ENCODE results near the gene RMI2. TPM values are rescaled to one million over a fixed set of nuclear protein-coding genes. Genes with fewer than 3 reads are reported as not detected.

Gene RMI2
- total and polyA plus RNA-seq, 8 donors, result 2.3 to 79.9 (median 8.3) TPM

DNA sequence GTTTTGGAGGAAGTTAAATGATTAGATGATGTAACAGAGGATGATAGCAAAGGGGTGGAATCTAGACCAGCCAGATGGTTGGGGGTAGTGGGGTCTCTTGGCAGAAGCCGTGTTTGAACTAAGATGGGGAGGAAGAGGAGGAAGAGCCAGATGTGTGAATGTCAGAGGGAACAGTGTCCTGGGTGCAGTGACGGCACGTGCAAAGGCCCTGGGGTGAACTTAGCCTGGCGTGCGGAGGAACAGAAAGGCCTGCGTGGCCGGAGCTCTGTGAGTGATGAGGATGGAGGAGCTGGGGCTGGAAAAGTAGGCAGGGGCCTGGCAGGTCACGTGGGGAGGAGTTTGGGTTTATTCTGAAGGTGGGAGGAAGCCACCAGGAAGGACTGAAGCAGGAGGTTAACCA is 26.4 kb upstream of the RMI2 start:
- H3K4me1 ChIP-seq, result peaks cover 0 to 6% (median 0%) of the 10 kb centered on the region in 4 donors
- 84 to 91% (median 89%) methylated on average over 8 of the region's 8 CpGs for WGBS, 5 donors
- H3K27ac ChIP-seq, result no peak overlapping the region
- TF ChIP-seq POLR2AphosphoS5 (IDR thresholded peaks at IDR 0.05), result no peak
- TF ChIP-seq, protein P1, sequence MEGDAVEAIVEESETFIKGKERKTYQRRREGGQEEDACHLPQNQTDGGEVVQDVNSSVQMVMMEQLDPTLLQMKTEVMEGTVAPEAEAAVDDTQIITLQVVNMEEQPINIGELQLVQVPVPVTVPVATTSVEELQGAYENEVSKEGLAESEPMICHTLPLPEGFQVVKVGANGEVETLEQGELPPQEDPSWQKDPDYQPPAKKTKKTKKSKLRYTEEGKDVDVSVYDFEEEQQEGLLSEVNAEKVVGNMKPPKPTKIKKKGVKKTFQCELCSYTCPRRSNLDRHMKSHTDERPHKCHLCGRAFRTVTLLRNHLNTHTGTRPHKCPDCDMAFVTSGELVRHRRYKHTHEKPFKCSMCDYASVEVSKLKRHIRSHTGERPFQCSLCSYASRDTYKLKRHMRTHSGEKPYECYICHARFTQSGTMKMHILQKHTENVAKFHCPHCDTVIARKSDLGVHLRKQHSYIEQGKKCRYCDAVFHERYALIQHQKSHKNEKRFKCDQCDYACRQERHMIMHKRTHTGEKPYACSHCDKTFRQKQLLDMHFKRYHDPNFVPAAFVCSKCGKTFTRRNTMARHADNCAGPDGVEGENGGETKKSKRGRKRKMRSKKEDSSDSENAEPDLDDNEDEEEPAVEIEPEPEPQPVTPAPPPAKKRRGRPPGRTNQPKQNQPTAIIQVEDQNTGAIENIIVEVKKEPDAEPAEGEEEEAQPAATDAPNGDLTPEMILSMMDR (IDR thresholded peaks at IDR 0.05), result no peak
- no peak for TF ChIP-seq POLR2A (IDR thresholded peaks at IDR 0.05)
- no peak for TF ChIP-seq EP300 (IDR thresholded peaks at IDR 0.05)
- no peak overlapping the region for H3K4me3 ChIP-seq
- no peaks in the 10 kb centered on the region for H3K36me3 ChIP-seq
- no peak for DNase-seq
- H3K9me3 ChIP-seq, result no peaks in the 10 kb centered on the region
- intact Hi-C loops (cut with DNase I; ENCODE audit: low total_unique reads), result no loop called here
- H3K27me3 ChIP-seq, result peaks cover 0 to 4% (median 0%) of the 10 kb centered on the region in 3 donors

DNA sequence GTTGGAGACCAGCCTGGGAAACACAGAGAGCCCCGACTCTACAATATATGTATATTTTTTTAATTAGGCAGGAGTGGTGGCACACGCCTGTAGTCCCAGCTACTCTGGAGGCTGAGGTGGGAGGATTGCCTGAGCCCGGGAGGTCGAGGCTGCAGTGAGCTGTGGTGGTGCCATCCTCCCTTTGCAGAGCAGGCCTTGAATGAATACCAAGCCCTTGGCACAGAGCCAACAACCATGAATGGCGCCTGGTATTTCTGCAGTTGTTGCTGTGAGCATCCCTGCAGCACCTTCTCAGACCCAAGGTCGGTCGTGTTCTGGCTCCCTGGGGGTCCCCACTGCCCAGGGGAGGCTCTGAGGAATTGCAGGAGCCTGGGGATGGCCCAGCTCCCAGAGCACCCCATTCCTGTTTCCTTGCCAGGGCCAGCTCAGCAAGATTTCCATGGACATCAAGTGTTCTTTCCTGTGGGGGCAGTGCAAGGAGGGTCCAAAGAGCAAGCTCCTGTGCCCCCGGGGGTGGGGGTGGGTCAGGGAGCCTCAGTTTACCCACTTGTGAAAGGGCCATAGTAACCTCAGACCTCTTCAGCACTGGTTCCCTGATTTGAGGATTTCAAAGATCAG is 25.6 kb upstream of the RMI2 start:
- Histone ChIP-seq H3K27ac (no peak overlapping the region), H3K27me3 (peaks cover 0 to 4% (median 0%) of the 10 kb centered on the region in 3 donors), H3K4me1 (peaks cover 0 to 6% (median 0%) of the 10 kb centered on the region in 4 donors), H3K4me3 (no peak overlapping the region), H3K9me3 (no peaks in the 10 kb centered on the region), H3K36me3 (no peaks in the 10 kb centered on the region)
- TF ChIP-seq, protein P1 (IDR thresholded peaks at IDR 0.05), result no peak
- TF ChIP-seq POLR2AphosphoS5 (IDR thresholded peaks at IDR 0.05), result no peak
- TF ChIP-seq POLR2A (IDR thresholded peaks at IDR 0.05), result no peak
- TF ChIP-seq EP300 (IDR thresholded peaks at IDR 0.05), result no peak
- 54 to 63% (median 57%) methylated on average over 6 to 8 of the region's 8 CpGs for WGBS, 5 donors
- intact Hi-C loops (cut with DNase I; ENCODE audit: low total_unique reads), result no loop called here
- peak in 1 of 2 donors; percentile 46 for DNase-seq

DNA sequence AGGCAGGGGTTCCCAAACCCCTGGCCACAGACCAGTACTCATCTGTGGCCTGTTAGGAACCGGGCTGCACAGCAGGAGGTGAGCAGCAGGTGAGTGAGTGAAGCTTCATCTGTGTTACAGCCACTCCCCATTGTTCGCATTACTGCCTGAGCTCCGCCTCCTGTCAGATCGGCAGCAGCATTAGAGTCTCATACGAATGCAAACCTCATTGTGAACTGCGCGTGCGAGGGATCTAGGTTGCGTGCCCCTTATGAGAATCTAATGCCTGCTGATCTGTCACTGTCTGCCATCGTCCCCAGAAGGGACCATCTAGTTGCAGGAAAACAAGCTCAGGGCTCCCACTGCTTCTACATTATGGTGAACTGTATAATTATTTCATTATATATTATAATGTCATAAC is 25.1 kb upstream of the RMI2 start:
- H3K27ac ChIP-seq, result no peak overlapping the region
- 55 to 68% (median 66%) methylated on average over 9 to 10 of the region's 10 CpGs for WGBS, 5 donors
- peaks cover 0 to 4% (median 0%) of the 10 kb centered on the region in 3 donors for H3K27me3 ChIP-seq
- H3K9me3 ChIP-seq, result no peaks in the 10 kb centered on the region
- intact Hi-C loops (cut with DNase I; ENCODE audit: low total_unique reads), result no loop called here
- DNase-seq, result no peak
- no peaks in the 10 kb centered on the region for H3K36me3 ChIP-seq
- TF ChIP-seq EP300 (IDR thresholded peaks at IDR 0.05) (no peak), POLR2A (IDR thresholded peaks at IDR 0.05) (no peak), POLR2AphosphoS5 (IDR thresholded peaks at IDR 0.05) (no peak)
- peaks cover 0 to 6% (median 0%) of the 10 kb centered on the region in 4 donors for H3K4me1 ChIP-seq
- H3K4me3 ChIP-seq, result no peak overlapping the region

DNA sequence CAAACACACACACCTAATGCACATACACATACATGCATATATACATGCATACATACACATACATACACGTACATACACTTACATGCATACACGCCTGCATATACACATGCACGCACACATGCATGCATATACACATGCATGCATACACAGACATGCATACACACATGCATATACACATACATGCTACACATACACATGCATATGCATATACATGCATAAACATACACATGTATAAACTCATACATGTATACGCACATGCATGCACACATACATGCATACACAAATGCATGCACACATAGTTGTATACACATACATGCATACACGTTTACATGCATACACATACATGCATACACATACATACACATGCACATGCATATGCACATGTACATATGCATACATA is 23.6 kb upstream of the RMI2 start:
- H3K4me1 ChIP-seq, result peaks cover 0 to 6% (median 0%) of the 10 kb centered on the region in 4 donors
- H3K36me3 ChIP-seq, result no peaks in the 10 kb centered on the region
- no peak overlapping the region for H3K27ac ChIP-seq
- H3K9me3 ChIP-seq, result no peaks in the 10 kb centered on the region
- TF ChIP-seq, protein P1 (IDR thresholded peaks at IDR 0.05), result no peak
- no peaks in the 10 kb centered on the region for H3K27me3 ChIP-seq
- no peak overlapping the region for H3K4me3 ChIP-seq
- WGBS, 5 donors, result 68 to 96% (median 84%) methylated on average over 5 of the region's 5 CpGs
- intact Hi-C loops (cut with DNase I; ENCODE audit: low total_unique reads), result no loop called here
- no peak for DNase-seq

DNA sequence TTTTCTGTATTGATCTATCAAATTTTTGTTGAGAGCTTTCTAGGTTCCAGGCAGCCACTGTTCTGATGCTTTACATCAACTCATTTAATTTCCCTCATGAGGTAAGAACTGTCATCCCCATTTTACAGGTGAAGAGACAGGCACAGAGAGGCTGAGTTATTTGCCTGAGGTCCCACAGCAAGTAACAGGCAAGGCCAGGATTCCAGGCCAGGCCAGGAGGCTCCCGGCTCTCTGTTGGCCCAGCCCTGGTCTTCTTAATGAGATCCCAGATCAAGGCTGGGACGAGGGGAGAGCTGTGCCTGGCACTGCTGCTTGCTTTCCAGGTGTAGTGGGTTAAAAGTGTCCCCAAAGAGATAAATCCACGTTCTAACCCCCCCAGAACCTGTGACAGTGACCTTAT is 22.4 kb upstream of the RMI2 start:
- Histone ChIP-seq H3K27me3 (no peaks in the 10 kb centered on the region), H3K27ac (no peak overlapping the region), H3K4me1 (peaks cover 0 to 7% (median 1%) of the 10 kb centered on the region in 4 donors), H3K4me3 (no peak overlapping the region), H3K36me3 (no peaks in the 10 kb centered on the region), H3K9me3 (no peaks in the 10 kb centered on the region)
- WGBS, 5 donors, result 74 to 89% (median 82%) methylated on average over 3 of the region's 3 CpGs
- intact Hi-C loops (cut with DNase I; ENCODE audit: low total_unique reads), result no loop called here
- TF ChIP-seq POLR2A (IDR thresholded peaks at IDR 0.05) (no peak), EP300 (IDR thresholded peaks at IDR 0.05) (no peak), POLR2AphosphoS5 (IDR thresholded peaks at IDR 0.05) (no peak)
- TF ChIP-seq, protein P1 (IDR thresholded peaks at IDR 0.05), result no peak
- DNase-seq, result no peak
